CD4-positive, alpha-beta T cell (primary cell): ENCODE results near the gene KRT33B. TPM values are rescaled to one million over a fixed set of nuclear protein-coding genes. Genes with fewer than 3 reads are reported as not detected.

ENCODE experiments used
- ATAC-seq: fragments of 200-7000 bp; cut with Tn5 transposase; one replicate; pipeline ENCODE4 v1.10.0; 2022; ENCODE audit warnings: mild to moderate bottlenecking; ENCODE audit not compliant: poor library complexity
- CTCF ChIA-PET: fragments of 350-600 bp; sonication (Branson Sonifier 250); formaldehyde crosslinking; loops from one replicate; lab custom pipeline; 2021; ENCODE audit warnings: antibody characterized with exemption, inconsistent platforms; lab: Charles Lee
- POLR2A ChIA-PET: fragments of 350-600 bp; sonication (Branson Sonifier 250); formaldehyde crosslinking; loops from one replicate; lab custom pipeline; 2021; ENCODE audit warnings: antibody characterized with exemption, inconsistent platforms; lab: Charles Lee
- DNase-seq, 14 experiments: peaks; one replicate each; pipeline ENCODE4 v3.0.0-alpha.2; 2013 to 2020; ENCODE audit warnings: mixed read lengths in 2 of 14
- H3K27ac ChIP-seq, 2 donors: one replicate each; pipeline versions ENCODE4 v1.5.1 to v1.7.0; 2013; ENCODE audit warnings: low read length in 2 of 2, low read depth in 1 of 2, mild to moderate bottlenecking in 1 of 2
- H3K27me3 ChIP-seq, 2 experiments: 1 replicate in 1 of 2; 2 replicates in 1 of 2; pipeline versions ENCODE4 v1.6.1 to v1.7.0; 2013; ENCODE audit warnings: low read length in 2 of 2, control low read depth in 1 of 2, mild to moderate bottlenecking in 1 of 2, moderate library complexity in 1 of 2; ENCODE audit not compliant: insufficient read depth in 2 of 2, control insufficient read depth in 1 of 2
- H3K36me3 ChIP-seq: one replicate; pipeline ENCODE4 v1.6.1; 2013; ENCODE audit warnings: low read length, control low read depth; ENCODE audit not compliant: insufficient read depth
- H3K4me1 ChIP-seq: one replicate; pipeline ENCODE4 v1.6.1; 2013; ENCODE audit warnings: low read length, control low read depth; ENCODE audit not compliant: insufficient read depth
- H3K4me3 ChIP-seq: one replicate; pipeline ENCODE4 v1.5.1; 2013; ENCODE audit warnings: mild to moderate bottlenecking, low read length, moderate library complexity
- H3K9me3 ChIP-seq, 2 experiments: 1 replicate in 1 of 2; 2 replicates in 1 of 2; pipeline versions ENCODE4 v1.6.1 to v1.7.0; 2013; ENCODE audit warnings: low read length in 2 of 2, mild to moderate bottlenecking in 2 of 2, control low read depth in 1 of 2, moderate library complexity in 1 of 2; ENCODE audit not compliant: control insufficient read depth in 1 of 2, insufficient read depth in 1 of 2
- H3K27ac Mint-ChIP-seq: one replicate; pipeline ENCODE4 v1.8.0; 2020; ENCODE audit warnings: mixed read lengths
- H3K27me3 Mint-ChIP-seq: one replicate; pipeline ENCODE4 v1.8.0; 2021; ENCODE audit warnings: mixed read lengths
- H3K36me3 Mint-ChIP-seq: one replicate; pipeline ENCODE4 v1.8.0; 2021; ENCODE audit warnings: low read depth, mixed read lengths
- H3K4me1 Mint-ChIP-seq: one replicate; pipeline ENCODE4 v1.8.0; 2021; ENCODE audit warnings: low read depth, mixed read lengths
- H3K4me3 Mint-ChIP-seq: one replicate; pipeline ENCODE4 v1.8.0; 2020; ENCODE audit warnings: mild to moderate bottlenecking, mixed read lengths
- H3K9me3 Mint-ChIP-seq: one replicate; pipeline ENCODE4 v1.8.0; 2020; ENCODE audit warnings: mixed read lengths
- CTCF ChIP-seq: fragments of 200-600 bp; IDR thresholded peaks from one replicate; pipeline ENCODE4 v1.8.0; 2022; ENCODE audit warnings: antibody characterized with exemption, mild to moderate bottlenecking
- intact Hi-C, 2 experiments: fragments of 100-400 bp; cut with DNase I in 1 of 2; cut with micrococcal nuclease in 1 of 2; formaldehyde crosslinking; loops; one replicate each; pipeline versions ENCODE4 v1.15.1 to v1.9.0; 2023 to 2025; cut with DNase I, micrococcal nuclease
- total RNA-seq, 174 experiments: library from RNA in 2 of 174; stranded (reverse) in 2 of 174; gene quantifications; one replicate each; pipeline ENCODE4 v1.2.3 and lab custom pipeline; 2021 to 2026

KRT33B gene
- total RNA-seq, 2 experiments from 2014 or later = not detected

- POLR2A ChIA-PET = no interaction called here
- intact Hi-C loops = loop anchor here in 1 of 2 experiments (5.0 kb wide), 1 partner anchor 62 kb away; no protein-coding TSS in a partner anchor
- Mint-ChIP-seq H3K27ac (no peak overlapping the region), H3K4me1 (no peaks in the 10 kb centered on the region), H3K27me3 (no peaks in the 10 kb centered on the region), H3K36me3 (no peaks in the 10 kb centered on the region), H3K9me3 (no peaks in the 10 kb centered on the region), H3K4me3 (no peak overlapping the region)
- Histone ChIP-seq H3K36me3 (no peaks in the 10 kb centered on the region), H3K27ac (no peak overlapping the region), H3K4me1 (no peaks in the 10 kb centered on the region), H3K9me3 (no peaks in the 10 kb centered on the region), H3K4me3 (no peak overlapping the region), H3K27me3 (no peaks in the 10 kb centered on the region)
- DNase-seq (no peak), ATAC-seq (no peak)
- TF ChIP-seq CTCF = no peak
- CTCF ChIA-PET = no interaction called here
Measured at GRCh38 chr17:41415411-41415810, 45.8 kb upstream of the KRT33B start.

- no peaks in the 10 kb centered on the region for H3K36me3 Mint-ChIP-seq
- no peak overlapping the region for H3K27ac ChIP-seq
- intact Hi-C loops = no loop called here
- no peaks in the 10 kb centered on the region for H3K36me3 ChIP-seq
- TF ChIP-seq CTCF = no peak
- H3K4me3 ChIP-seq = no peak overlapping the region
- ATAC-seq (no peak), DNase-seq (no peak)
- H3K4me1 Mint-ChIP-seq = peaks cover 8% of the 10 kb centered on the region
- H3K9me3 Mint-ChIP-seq = no peaks in the 10 kb centered on the region
- no peaks in the 10 kb centered on the region for H3K27me3 Mint-ChIP-seq
- no peak overlapping the region for H3K27ac Mint-ChIP-seq
- no peaks in the 10 kb centered on the region for H3K9me3 ChIP-seq
- POLR2A ChIA-PET = no interaction called here
- peaks cover 10% of the 10 kb centered on the region for H3K4me1 ChIP-seq
- CTCF ChIA-PET = no interaction called here
- H3K4me3 Mint-ChIP-seq = no peak overlapping the region
- H3K27me3 ChIP-seq = no peaks in the 10 kb centered on the region
Measured at GRCh38 chr17:41413982-41414381, 44.4 kb upstream of the KRT33B start.

GRCh38 chr17:41413353-41413957, 43.8 kb upstream of the KRT33B start:
- CTCF ChIA-PET = no interaction called here
- no peak for ATAC-seq
- POLR2A ChIA-PET = no interaction called here

More at GRCh38 chr17:41413353-41413957, 43.8 kb upstream of the KRT33B start:
- Histone ChIP-seq H3K36me3 (no peaks in the 10 kb centered on the region), H3K27ac (no peak overlapping the region), H3K27me3 (no peaks in the 10 kb centered on the region), H3K9me3 (no peaks in the 10 kb centered on the region), H3K4me3 (no peak overlapping the region), H3K4me1 (peaks cover 15% of the 10 kb centered on the region)
- Mint-ChIP-seq H3K9me3 (no peaks in the 10 kb centered on the region), H3K27ac (no peak overlapping the region), H3K4me1 (peaks cover 13% of the 10 kb centered on the region), H3K4me3 (no peak overlapping the region), H3K36me3 (no peaks in the 10 kb centered on the region), H3K27me3 (no peaks in the 10 kb centered on the region)
- intact Hi-C loops = no loop called here
- TF ChIP-seq CTCF = no peak
- no peak for DNase-seq
